HG02759 (cell line): ENCODE data around the gene NECAB2.

ENCODE experiments used
- ATAC-seq: cut with Tn5 transposase; IDR thresholded peaks from one replicate; pipeline ENCODE4 v1.9.1; 2021; ENCODE audit warnings: mild to moderate bottlenecking, moderate library complexity; ENCODE audit not compliant: unreplicated experiment

The NECAB2 gene

DNA sequence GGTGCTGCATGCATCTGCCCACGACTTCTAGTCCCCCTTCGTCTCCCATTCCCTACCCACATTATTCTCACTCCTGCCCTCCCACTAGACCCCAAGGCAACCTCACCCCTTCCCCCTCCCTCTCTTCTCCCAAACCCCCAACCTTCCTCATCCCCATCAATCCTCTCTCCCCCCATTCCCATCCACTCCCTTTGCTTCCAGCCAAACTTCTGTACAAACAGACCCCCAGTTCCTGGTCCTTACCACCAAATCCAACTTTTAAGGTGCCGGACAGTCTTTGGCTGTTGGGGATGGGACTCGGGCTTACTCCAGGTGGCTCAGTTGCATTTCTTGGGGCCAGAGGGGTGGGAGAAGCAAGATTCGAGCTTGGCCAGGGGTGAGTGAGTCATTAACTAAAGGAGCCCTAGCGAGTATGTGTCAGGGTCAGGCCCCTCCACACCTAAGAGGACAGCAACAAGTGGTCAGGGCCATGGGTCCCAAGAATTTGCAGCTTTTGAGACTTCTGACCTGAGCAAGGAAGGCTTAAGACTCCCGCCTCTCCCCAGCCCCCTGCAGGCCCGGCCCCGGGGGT lies 74.3 kb downstream of the NECAB2 start, which contains the start of gene SLC38A8:
Gene SLC38A8 (minus strand): TSS at position 488 of the 571 bp plus-strand sequence. CDS start 638 bp downstream, outside the sequence.
- ATAC-seq: no peak

GRCh38 chr16:84042879-84043485 lies 74.9 kb downstream of the NECAB2 start:
- no peak for ATAC-seq

DNA sequence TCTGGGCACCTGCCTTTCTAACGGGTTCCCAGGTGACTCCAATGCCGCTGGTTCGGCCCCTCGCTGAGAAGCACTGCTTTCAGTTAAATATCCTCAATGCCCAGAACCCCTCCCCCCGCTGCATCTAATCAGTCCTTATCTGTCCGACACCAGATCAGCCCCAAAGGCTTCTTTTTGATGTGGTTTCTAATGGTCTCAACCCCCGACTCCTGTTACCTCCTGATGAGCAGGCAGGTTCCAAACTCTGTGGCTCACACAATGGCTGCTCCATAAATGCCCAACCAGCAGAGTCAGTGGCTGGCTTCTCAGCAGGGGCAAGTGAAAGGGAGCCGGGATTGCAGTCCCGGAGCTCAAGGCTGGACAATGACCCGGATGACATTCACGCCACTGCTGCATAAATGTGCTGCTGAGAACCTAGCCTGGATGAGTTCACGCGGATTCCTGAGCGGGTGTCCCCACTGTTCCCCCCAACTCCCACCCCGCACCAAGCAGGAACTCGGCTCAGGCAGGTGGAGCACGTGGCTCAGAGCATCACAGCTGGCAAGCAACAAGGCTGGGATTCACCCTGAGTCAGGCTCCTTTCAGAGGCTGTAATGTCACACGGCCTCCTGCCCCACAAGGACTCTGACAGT lies 75.6 kb downstream of the NECAB2 start:
- ATAC-seq: no peak

GRCh38 chr16:84044118-84044488 lies 76.1 kb downstream of the NECAB2 start:
- no peak for ATAC-seq

GRCh38 chr16:84045001-84045817 lies 77.2 kb downstream of the NECAB2 start:
- ATAC-seq: no peak

GRCh38 chr16:84045818-84046470 lies 77.9 kb downstream of the NECAB2 start:
- ATAC-seq: no peak

GRCh38 chr16:84047206-84047605 lies 79.2 kb downstream of the NECAB2 start:
- no peak for ATAC-seq

DNA sequence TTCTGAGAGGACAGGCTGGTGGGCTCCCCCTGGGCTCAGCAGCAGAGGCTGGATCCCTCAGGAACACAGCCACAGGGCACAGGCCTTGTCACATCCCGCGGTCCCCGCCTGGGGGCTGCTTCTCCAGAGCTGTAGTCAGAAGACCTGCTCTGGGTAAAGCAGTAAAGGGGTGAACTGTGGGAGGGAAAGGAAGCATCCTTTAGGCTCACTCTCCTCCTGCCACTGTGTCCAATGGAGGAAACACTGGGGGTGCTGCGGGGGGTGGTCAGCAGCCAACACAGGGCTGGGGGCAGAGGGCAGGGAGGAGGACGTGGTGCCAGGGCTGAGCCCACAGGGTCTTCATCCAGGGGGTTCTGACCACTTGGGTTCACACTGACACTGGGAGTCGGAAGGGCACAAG lies 79.6 kb downstream of the NECAB2 start:
- ATAC-seq: no peak

DNA sequence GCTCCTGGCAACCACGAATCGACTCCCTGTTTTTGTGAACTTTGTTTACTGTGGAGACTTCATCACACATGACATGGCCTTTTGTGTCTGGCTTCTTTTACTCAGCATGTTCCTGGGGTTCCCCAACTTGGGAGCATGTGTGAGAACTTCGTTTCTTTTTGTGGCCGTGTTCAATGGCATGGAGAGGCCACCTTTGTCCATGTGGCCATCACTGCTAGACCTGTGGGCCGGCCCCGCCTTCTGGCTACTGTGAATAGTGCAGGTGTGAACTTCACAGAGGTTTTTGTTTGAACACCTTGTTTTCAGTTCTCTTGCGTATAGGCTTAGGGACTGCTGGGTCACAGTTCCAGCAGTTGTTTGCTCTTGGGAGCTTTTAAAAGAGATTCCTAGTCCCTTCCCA lies 80.2 kb downstream of the NECAB2 start:
- ATAC-seq: no peak

- ATAC-seq: no peak
Measured at GRCh38 chr16:84048871-84049270, 80.8 kb downstream of the NECAB2 start.

DNA sequence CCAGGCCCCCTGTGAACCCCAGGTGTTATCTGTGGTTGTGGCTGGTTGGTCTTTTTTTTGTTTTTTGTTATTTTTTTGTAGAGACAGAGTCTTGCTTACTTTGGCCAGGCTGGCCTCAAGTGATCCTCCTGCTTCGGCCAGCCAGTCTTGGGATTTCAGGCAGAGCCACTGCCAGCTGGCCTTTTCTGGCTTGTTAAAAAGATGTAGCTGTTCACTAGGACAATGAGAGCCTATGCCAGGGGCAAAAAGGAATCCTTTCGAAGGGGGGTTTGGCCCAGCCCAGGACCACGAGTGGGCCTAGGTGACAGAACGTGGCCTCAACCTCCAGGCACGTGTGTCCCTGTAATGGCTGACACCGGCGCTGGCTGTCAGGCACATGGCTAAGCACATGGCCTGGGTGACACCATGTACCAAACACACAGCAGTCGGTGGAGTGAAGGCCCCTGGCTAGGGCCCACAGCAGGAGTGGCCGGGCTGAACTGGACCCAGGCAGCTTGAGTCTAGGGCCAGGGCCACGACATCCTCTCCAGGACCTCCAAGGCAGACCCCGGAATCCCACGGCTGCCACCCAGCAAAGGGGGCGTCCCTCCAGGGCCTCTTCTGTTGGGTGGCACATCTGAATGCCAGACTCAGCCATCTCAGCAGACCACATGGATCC lies 81.5 kb downstream of the NECAB2 start:
- ATAC-seq: no peak

- no peak for ATAC-seq
Measured at GRCh38 chr16:84050316-84050715, 82.3 kb downstream of the NECAB2 start.

DNA sequence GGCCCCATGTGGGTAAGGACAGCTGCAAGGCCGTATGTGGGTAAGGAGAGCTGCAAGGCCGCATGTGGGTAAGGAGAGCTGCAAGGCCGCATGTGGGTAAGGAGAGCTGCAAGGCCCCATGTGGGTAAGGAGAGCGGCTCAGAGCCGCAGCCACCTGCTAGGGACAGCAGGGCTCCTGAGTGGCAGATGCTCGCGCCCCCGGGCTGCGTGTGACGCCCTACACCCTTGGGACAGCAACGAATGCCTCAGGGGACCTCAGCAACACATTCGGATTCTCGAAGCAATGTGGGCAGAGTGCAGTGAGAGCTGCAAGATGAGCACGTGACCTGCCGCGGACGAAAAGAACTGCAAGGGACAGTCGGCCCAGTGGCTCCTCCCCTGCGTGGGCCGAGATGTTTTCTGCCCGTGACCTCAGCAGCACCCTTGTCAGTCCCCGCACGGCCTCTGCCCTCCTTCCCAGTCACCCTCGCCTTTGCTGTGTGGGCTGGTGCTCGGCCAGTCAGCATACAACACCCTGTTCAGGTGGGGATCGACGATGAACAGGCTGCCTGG lies 84.1 kb downstream of the NECAB2 start:
- ATAC-seq: no peak
